ENCODE data around the gene PCDHGA5.
A peak's percentile ranks its signal among the peaks of the same experiment; 100 is the strongest.
"Not testable (repeated sequence)": the region's sequence is repeated elsewhere in the genome, so short reads cannot be mapped to it uniquely, and the experiment has no call there.

The PCDHGA5 gene

GRCh38 chr5:141363952-141364660, at the start of gene PCDHGA5:
TSS of gene PCDHGA5 (plus strand) at chr5:141364162. CDS start at chr5:141364331, 169 bp downstream.
- Mint-ChIP-seq H3K27ac (no peak within 1 kb of the TSS), H3K36me3 (peaks cover 29% of the 10 kb centered on the region), H3K27me3 (peaks cover 71% of the 10 kb centered on the region), H3K4me3 (no peak within 1 kb of the TSS), H3K4me1 (no peaks in the 10 kb centered on the region), H3K9me3 (peaks cover 23% of the 10 kb centered on the region)

- H3K4me3 Mint-ChIP-seq, H3K27ac Mint-ChIP-seq, H3K27me3 Mint-ChIP-seq: not testable (repeated sequence)
- Mint-ChIP-seq H3K4me1 (peaks cover 32% of the 10 kb centered on the region), H3K36me3 (peaks cover 65% of the 10 kb centered on the region), H3K9me3 (peaks cover 50% of the 10 kb centered on the region)
Measured at GRCh38 chr5:141316963-141317362, 47.0 kb upstream of the PCDHGA5 start.

- H3K4me1 Mint-ChIP-seq = peaks cover 32% of the 10 kb centered on the region
- peaks cover 56% of the 10 kb centered on the region for H3K36me3 Mint-ChIP-seq
- H3K27me3 Mint-ChIP-seq = no peaks in the 10 kb centered on the region
- peaks cover 47% of the 10 kb centered on the region for H3K9me3 Mint-ChIP-seq
- peak overlapping the region; percentile 59 for H3K27ac Mint-ChIP-seq
- H3K4me3 Mint-ChIP-seq = peak overlapping the region; percentile 96
Measured at GRCh38 chr5:141319202-141319601, 44.8 kb upstream of the PCDHGA5 start.

GRCh38 chr5:141319699-141320098, 44.3 kb upstream of the PCDHGA5 start:
- Mint-ChIP-seq H3K27me3 (peaks cover 1% of the 10 kb centered on the region), H3K9me3 (peaks cover 44% of the 10 kb centered on the region), H3K4me1 (peaks cover 32% of the 10 kb centered on the region), H3K4me3 (peak overlapping the region; percentile 96), H3K36me3 (peaks cover 55% of the 10 kb centered on the region), H3K27ac (peak overlapping the region; percentile 59)

GRCh38 chr5:141320225-141321169, 43.5 kb upstream of the PCDHGA5 start, which contains the start of gene TAF7:
TSS of gene TAF7 (minus strand) at chr5:141320784. CDS start at chr5:141320044, 740 bp downstream.
- Mint-ChIP-seq H3K27ac (peak within 1 kb of the TSS; percentile 99), H3K9me3 (peaks cover 36% of the 10 kb centered on the region), H3K4me3 (peak within 1 kb of the TSS; percentile 96), H3K4me1 (peaks cover 30% of the 10 kb centered on the region), H3K36me3 (peaks cover 48% of the 10 kb centered on the region), H3K27me3 (peaks cover 2% of the 10 kb centered on the region)

- Mint-ChIP-seq H3K4me3 (peak overlapping the region; percentile 30), H3K4me1 (peaks cover 33% of the 10 kb centered on the region), H3K36me3 (peaks cover 49% of the 10 kb centered on the region), H3K9me3 (peaks cover 33% of the 10 kb centered on the region), H3K27me3 (peaks cover 12% of the 10 kb centered on the region), H3K27ac (no peak overlapping the region)
Measured at GRCh38 chr5:141322261-141322660, 41.7 kb upstream of the PCDHGA5 start.

GRCh38 chr5:141326088-141326854, 37.7 kb upstream of the PCDHGA5 start:
- Mint-ChIP-seq H3K9me3 (peaks cover 16% of the 10 kb centered on the region), H3K4me1 (peaks cover 5% of the 10 kb centered on the region), H3K27me3 (peaks cover 35% of the 10 kb centered on the region), H3K4me3 (peak overlapping the region; percentile 96), H3K36me3 (peaks cover 29% of the 10 kb centered on the region), H3K27ac (peak overlapping the region; percentile 92)

GRCh38 chr5:141328231-141328630, 35.7 kb upstream of the PCDHGA5 start:
- Mint-ChIP-seq H3K4me3 (no peak overlapping the region), H3K27ac (no peak overlapping the region), H3K27me3 (peaks cover 46% of the 10 kb centered on the region), H3K4me1 (peaks cover 5% of the 10 kb centered on the region), H3K36me3 (peaks cover 26% of the 10 kb centered on the region), H3K9me3 (peaks cover 9% of the 10 kb centered on the region)

GRCh38 chr5:141330299-141331080, 33.5 kb upstream of the PCDHGA5 start, which contains the start of gene PCDHGA1:
TSS of gene PCDHGA1 (plus strand) at chr5:141330514.
- Mint-ChIP-seq H3K27ac (no peak within 1 kb of the TSS), H3K9me3 (peaks cover 20% of the 10 kb centered on the region), H3K36me3 (peaks cover 37% of the 10 kb centered on the region), H3K27me3 (peaks cover 59% of the 10 kb centered on the region), H3K4me3 (no peak within 1 kb of the TSS), H3K4me1 (peaks cover 5% of the 10 kb centered on the region)

GRCh38 chr5:141332571-141332970, 31.4 kb upstream of the PCDHGA5 start:
- not testable (repeated sequence) for H3K4me3 Mint-ChIP-seq, H3K4me1 Mint-ChIP-seq, H3K27ac Mint-ChIP-seq
- peaks cover 38% of the 10 kb centered on the region for H3K9me3 Mint-ChIP-seq
- H3K36me3 Mint-ChIP-seq = peaks cover 39% of the 10 kb centered on the region
- peaks cover 63% of the 10 kb centered on the region for H3K27me3 Mint-ChIP-seq

GRCh38 chr5:141338538-141339306, 25.2 kb upstream of the PCDHGA5 start, which contains the start of gene PCDHGA2:
TSS of gene PCDHGA2 (plus strand) at chr5:141338760.
- Mint-ChIP-seq H3K4me1 (no peaks in the 10 kb centered on the region), H3K27me3 (peaks cover 69% of the 10 kb centered on the region), H3K36me3 (peaks cover 33% of the 10 kb centered on the region), H3K4me3 (no peak within 1 kb of the TSS), H3K27ac (no peak within 1 kb of the TSS), H3K9me3 (peaks cover 52% of the 10 kb centered on the region)

- Mint-ChIP-seq H3K9me3 (peaks cover 44% of the 10 kb centered on the region), H3K27me3 (peaks cover 68% of the 10 kb centered on the region), H3K36me3 (peaks cover 27% of the 10 kb centered on the region)
Measured at GRCh38 chr5:141340781-141341354, 23.1 kb upstream of the PCDHGA5 start.

GRCh38 chr5:141342773-141343172, 21.2 kb upstream of the PCDHGA5 start:
- Mint-ChIP-seq H3K27ac (no peak overlapping the region), H3K4me3 (no peak overlapping the region), H3K9me3 (peaks cover 38% of the 10 kb centered on the region), H3K36me3 (peaks cover 20% of the 10 kb centered on the region), H3K4me1 (no peaks in the 10 kb centered on the region), H3K27me3 (peaks cover 61% of the 10 kb centered on the region)

More at GRCh38 chr5:141340781-141341354, 23.1 kb upstream of the PCDHGA5 start:
- H3K4me1 Mint-ChIP-seq, H3K27ac Mint-ChIP-seq, H3K4me3 Mint-ChIP-seq: not testable (repeated sequence)
